WTC11 (cell line): ENCODE data around the gene KCMF1. TPM values are rescaled to one million over a fixed set of nuclear protein-coding genes. Genes with fewer than 3 reads are reported as not detected.

Experiments used
- ATAC-seq: fragments of 200-7000 bp; cut with Tn5 transposase; 2 replicates; pipeline ENCODE4 v1.10.0; 2021; ENCODE audit warnings: mild to moderate bottlenecking, moderate library complexity
- CTCF ChIA-PET: fragments of 300-600 bp; sonication (Branson Sonifier 250); formaldehyde crosslinking; loops from one replicate; lab custom pipeline; 2021; ENCODE audit warnings: antibody characterized with exemption; lab: Charles Lee
- POLR2A ChIA-PET: fragments of 350-600 bp; sonication (Branson Sonifier 250); formaldehyde crosslinking; loops from one replicate; lab custom pipeline; 2021; ENCODE audit warnings: antibody characterized with exemption; lab: Charles Lee
- DNase-seq: peaks from one replicate; pipeline ENCODE4 v3.0.0; 2021; ENCODE audit warnings: low spot score
- H3K27ac Mint-ChIP-seq: 2 replicates; pipeline ENCODE4 v1.8.0; 2021; ENCODE audit warnings: mixed read lengths
- H3K27me3 Mint-ChIP-seq: 2 replicates; pipeline ENCODE4 v1.8.0; 2021; ENCODE audit warnings: low read depth, mild to moderate bottlenecking, moderate library complexity, mixed read lengths
- H3K36me3 Mint-ChIP-seq: 2 replicates; pipeline ENCODE4 v1.8.0; 2021; ENCODE audit warnings: mixed read lengths
- H3K4me1 Mint-ChIP-seq: 2 replicates; pipeline ENCODE4 v1.8.0; 2022; ENCODE audit warnings: mixed read lengths
- H3K4me3 Mint-ChIP-seq: 2 replicates; pipeline ENCODE4 v1.8.0; 2021; ENCODE audit warnings: mild to moderate bottlenecking, moderate library complexity, mixed read lengths
- H3K9me3 Mint-ChIP-seq: 2 replicates; pipeline ENCODE4 v1.8.0; 2021; ENCODE audit warnings: mixed read lengths
- AFF4 ChIP-seq: sonication (generic); formaldehyde crosslinking; IDR thresholded peaks from 2 replicates; pipeline ENCODE4 v1.8.1; 2023; ENCODE audit warnings: mild to moderate bottlenecking, missing genetic modification reagents, borderline replicate concordance
- ESRRA ChIP-seq: sonication (generic); formaldehyde crosslinking; IDR thresholded peaks from 2 replicates; pipeline ENCODE4 v1.8.1; 2022; ENCODE audit warnings: mild to moderate bottlenecking, missing genetic modification reagents, borderline replicate concordance
- GABPB1 ChIP-seq: sonication (generic); formaldehyde crosslinking; IDR thresholded peaks from 2 replicates; pipeline ENCODE4 v1.8.1; 2023; ENCODE audit warnings: mild to moderate bottlenecking, missing genetic modification reagents
- GRHL2 ChIP-seq: fragments of 250-450 bp; sonication (Bioruptor Pico); IDR thresholded peaks from 2 replicates; pipeline ENCODE4 v1.8.0; 2022; ENCODE audit warnings: mild to moderate bottlenecking, moderate library complexity; ENCODE audit not compliant: insufficient replicate concordance, severe bottlenecking
- JUN ChIP-seq: sonication (generic); formaldehyde crosslinking; IDR thresholded peaks from 2 replicates; pipeline ENCODE4 v1.8.0; 2023; ENCODE audit warnings: mild to moderate bottlenecking, missing genetic modification reagents
- NFE2L1 ChIP-seq: sonication (generic); formaldehyde crosslinking; IDR thresholded peaks from 2 replicates; pipeline ENCODE4 v1.8.1; 2023; ENCODE audit warnings: missing genetic modification reagents
- NFYB ChIP-seq: sonication (generic); formaldehyde crosslinking; conservative IDR thresholded peaks from 2 replicates; pipeline ENCODE4 v1.8.0; 2022; ENCODE audit warnings: low read depth, missing genetic modification reagents
- SOX15 ChIP-seq: fragments of 250-450 bp; sonication (Bioruptor Pico); IDR thresholded peaks from 2 replicates; pipeline ENCODE4 v1.9.0; 2021; ENCODE audit warnings: mild to moderate bottlenecking
- STAT6 ChIP-seq: sonication (generic); formaldehyde crosslinking; conservative IDR thresholded peaks from 2 replicates; pipeline ENCODE4 v1.8.1; 2023; ENCODE audit warnings: mild to moderate bottlenecking, low read depth, missing genetic modification reagents, moderate library complexity
- TCF7 ChIP-seq: sonication (generic); formaldehyde crosslinking; IDR thresholded peaks from 2 replicates; pipeline ENCODE4 v1.8.0; 2022; ENCODE audit warnings: mild to moderate bottlenecking, low read depth, missing genetic modification reagents, moderate library complexity
- ZNF121 ChIP-seq: sonication (generic); formaldehyde crosslinking; IDR thresholded peaks from 2 replicates; pipeline ENCODE4 v1.8.0; 2023; ENCODE audit warnings: missing genetic modification reagents
- ZNF138 ChIP-seq: sonication (generic); formaldehyde crosslinking; conservative IDR thresholded peaks from 2 replicates; pipeline ENCODE4 v1.8.1; 2022; ENCODE audit warnings: mild to moderate bottlenecking, moderate library complexity, missing genetic modification reagents
- ZNF232 ChIP-seq: sonication (generic); formaldehyde crosslinking; IDR thresholded peaks from 2 replicates; pipeline ENCODE4 v1.8.0; 2022; ENCODE audit warnings: mild to moderate bottlenecking, missing genetic modification reagents
- ZNF263 ChIP-seq: sonication (generic); formaldehyde crosslinking; IDR thresholded peaks from 2 replicates; pipeline ENCODE4 v1.8.1; 2022; ENCODE audit warnings: low read depth, mild to moderate bottlenecking, moderate library complexity, missing genetic modification reagents
- ZNF416 ChIP-seq: fragments of 250-450 bp; sonication (Bioruptor Pico); IDR thresholded peaks from 2 replicates; pipeline ENCODE4 v1.9.0; 2021; ENCODE audit warnings: mild to moderate bottlenecking, inconsistent platforms
- ZNF423 ChIP-seq: fragments of 250-450 bp; sonication (Bioruptor Pico); IDR thresholded peaks from 2 replicates; pipeline ENCODE4 v2.1.2; 2022; ENCODE audit warnings: mild to moderate bottlenecking, moderate library complexity
- ZNF532 ChIP-seq: fragments of 250-450 bp; sonication (Bioruptor Pico); IDR thresholded peaks from 2 replicates; pipeline ENCODE4 v1.9.0; 2021; ENCODE audit warnings: mild to moderate bottlenecking, borderline replicate concordance
- ZNF671 ChIP-seq: fragments of 250-450 bp; sonication (Bioruptor Pico); IDR thresholded peaks from 2 replicates; pipeline ENCODE4 v1.8.0; 2021; ENCODE audit warnings: mild to moderate bottlenecking
- total RNA-seq: library from RNA; stranded (reverse); gene quantifications from 3 replicates; pipeline ENCODE4 v1.2.3, GENCODE V29; 2021
- TF ChIP-seq, protein P1 (sequence below): sonication (generic); formaldehyde crosslinking; IDR thresholded peaks from 2 replicates; pipeline ENCODE4 v1.8.1; 2023; ENCODE audit warnings: mild to moderate bottlenecking, missing genetic modification reagents, moderate library complexity
- TF ChIP-seq, protein P2 (sequence below): sonication (generic); formaldehyde crosslinking; IDR thresholded peaks from 2 replicates; pipeline ENCODE4 v1.8.1; 2023; ENCODE audit warnings: mild to moderate bottlenecking, missing genetic modification reagents
- TF ChIP-seq, protein P3 (sequence below): sonication (generic); formaldehyde crosslinking; IDR thresholded peaks from 2 replicates; pipeline ENCODE4 v1.8.0; 2022; ENCODE audit warnings: mild to moderate bottlenecking, missing genetic modification reagents

The KCMF1 gene
- total RNA-seq, 1 experiment from 2014 or later, result 117 TPM

GRCh38 chr2:84942964-84943421 lies 28.0 kb upstream of the KCMF1 start:
- Mint-ChIP-seq H3K36me3 (no peaks in the 10 kb centered on the region), H3K27ac (peak overlapping the region; percentile 19; the same call in 1 of the 2 replicates), H3K4me1 (peaks cover 35% of the 10 kb centered on the region), H3K27me3 (no peaks in the 10 kb centered on the region; the same call in 1 of the 2 replicates), H3K9me3 (no peaks in the 10 kb centered on the region), H3K4me3 (no peak overlapping the region)
- ChIA-PET POLR2A (no interaction called here), CTCF (interaction anchor here (1.3 to 6.0 kb wide), 3 partner anchors 16 to 69 kb away, joined by 3 to 43 read pairs (median 4); no protein-coding TSS in a partner anchor)
- no peak for DNase-seq
- ATAC-seq, result no peak
- no peak for TF ChIP-seq NFYB (CRISPR knock-in tag)
- TF ChIP-seq ZNF532 (CRISPR knock-in tag), result no peak
- TF ChIP-seq JUN (CRISPR knock-in tag), result no peak
- no peak for TF ChIP-seq GABPB1 (CRISPR knock-in tag)
- no peak for TF ChIP-seq SOX15 (CRISPR knock-in tag)
- TF ChIP-seq, protein P1, sequence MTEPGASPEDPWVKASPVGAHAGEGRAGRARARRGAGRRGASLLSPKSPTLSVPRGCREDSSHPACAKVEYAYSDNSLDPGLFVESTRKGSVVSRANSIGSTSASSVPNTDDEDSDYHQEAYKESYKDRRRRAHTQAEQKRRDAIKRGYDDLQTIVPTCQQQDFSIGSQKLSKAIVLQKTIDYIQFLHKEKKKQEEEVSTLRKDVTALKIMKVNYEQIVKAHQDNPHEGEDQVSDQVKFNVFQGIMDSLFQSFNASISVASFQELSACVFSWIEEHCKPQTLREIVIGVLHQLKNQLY (CRISPR knock-in tag), result no peak
- no peak for TF ChIP-seq ZNF423
- TF ChIP-seq NFE2L1 (CRISPR knock-in tag), result no peak
- TF ChIP-seq, all 79 proteins: peak for 0

DNA sequence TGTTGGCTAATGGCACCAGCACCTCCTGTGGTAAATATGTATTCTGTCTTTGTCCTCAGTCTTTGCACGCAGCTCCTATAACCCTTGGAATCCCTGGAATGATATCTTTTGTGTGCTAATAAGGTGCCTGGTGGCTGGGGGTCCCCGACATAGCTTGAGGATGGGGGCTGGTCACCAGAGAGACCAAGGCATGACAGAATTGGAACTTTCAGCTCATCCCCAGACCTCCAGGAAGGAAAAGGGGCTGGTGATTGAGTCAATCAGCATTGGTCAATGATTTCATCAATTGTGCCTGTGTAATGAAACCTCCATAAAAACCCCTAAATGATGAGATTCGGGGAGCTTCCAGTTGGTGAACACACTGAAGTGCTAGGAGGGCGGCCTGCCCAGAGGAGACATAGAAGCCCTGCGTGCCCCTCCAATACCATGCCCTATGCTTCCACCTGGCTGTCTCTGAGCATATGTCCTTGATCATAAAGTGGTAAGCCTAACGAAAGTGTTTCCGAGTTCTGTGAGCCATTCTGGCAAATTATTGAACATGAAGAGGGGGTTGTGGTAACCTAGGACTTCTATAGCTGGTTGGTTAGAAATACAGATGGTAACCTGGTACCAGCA lies 26.6 kb upstream of the KCMF1 start:
- no peak overlapping the region for H3K4me3 Mint-ChIP-seq
- no peak for ATAC-seq
- H3K4me1 Mint-ChIP-seq, result peaks cover 31% of the 10 kb centered on the region
- H3K36me3 Mint-ChIP-seq, result no peaks in the 10 kb centered on the region
- H3K9me3 Mint-ChIP-seq, result no peaks in the 10 kb centered on the region
- ChIA-PET POLR2A (interaction anchor here (1.4 kb wide), 1 partner anchor 14 kb away, joined by 4 read pairs; no protein-coding TSS in a partner anchor), CTCF (interaction anchor here (1.3 to 6.0 kb wide), 2 partner anchors 14 to 19 kb away, joined by 3 to 43 read pairs; no protein-coding TSS in a partner anchor)
- H3K27me3 Mint-ChIP-seq, result no peaks in the 10 kb centered on the region; the same call in 1 of the 2 replicates
- DNase-seq, result no peak
- H3K27ac Mint-ChIP-seq, result 0 out of 2 replicates have a peak overlapping the region, but pooled peaks have one; percentile 7
- TF ChIP-seq GABPB1 (CRISPR knock-in tag), result no peak
- no peak for TF ChIP-seq ZNF671 (CRISPR knock-in tag)
- no peak for TF ChIP-seq ZNF232 (CRISPR knock-in tag)
- TF ChIP-seq TCF7, result no peak
- TF ChIP-seq ZNF416 (CRISPR knock-in tag), result no peak
- TF ChIP-seq, protein P2, sequence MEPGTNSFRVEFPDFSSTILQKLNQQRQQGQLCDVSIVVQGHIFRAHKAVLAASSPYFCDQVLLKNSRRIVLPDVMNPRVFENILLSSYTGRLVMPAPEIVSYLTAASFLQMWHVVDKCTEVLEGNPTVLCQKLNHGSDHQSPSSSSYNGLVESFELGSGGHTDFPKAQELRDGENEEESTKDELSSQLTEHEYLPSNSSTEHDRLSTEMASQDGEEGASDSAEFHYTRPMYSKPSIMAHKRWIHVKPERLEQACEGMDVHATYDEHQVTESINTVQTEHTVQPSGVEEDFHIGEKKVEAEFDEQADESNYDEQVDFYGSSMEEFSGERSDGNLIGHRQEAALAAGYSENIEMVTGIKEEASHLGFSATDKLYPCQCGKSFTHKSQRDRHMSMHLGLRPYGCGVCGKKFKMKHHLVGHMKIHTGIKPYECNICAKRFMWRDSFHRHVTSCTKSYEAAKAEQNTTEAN (CRISPR knock-in tag), result no peak
- no peak for TF ChIP-seq GRHL2 (CRISPR knock-in tag)
- no peak for TF ChIP-seq STAT6 (CRISPR knock-in tag)
- no peak for TF ChIP-seq ZNF121 (CRISPR knock-in tag)
- no peak for TF ChIP-seq NFE2L1 (CRISPR knock-in tag)
- TF ChIP-seq, protein P3, sequence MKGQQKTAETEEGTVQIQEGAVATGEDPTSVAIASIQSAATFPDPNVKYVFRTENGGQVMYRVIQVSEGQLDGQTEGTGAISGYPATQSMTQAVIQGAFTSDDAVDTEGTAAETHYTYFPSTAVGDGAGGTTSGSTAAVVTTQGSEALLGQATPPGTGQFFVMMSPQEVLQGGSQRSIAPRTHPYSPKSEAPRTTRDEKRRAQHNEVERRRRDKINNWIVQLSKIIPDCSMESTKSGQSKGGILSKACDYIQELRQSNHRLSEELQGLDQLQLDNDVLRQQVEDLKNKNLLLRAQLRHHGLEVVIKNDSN, result no peak
- no peak for TF ChIP-seq AFF4 (CRISPR knock-in tag)
- no peak for TF ChIP-seq ESRRA (CRISPR knock-in tag)
- TF ChIP-seq SOX15 (CRISPR knock-in tag), result no peak
- no peak for TF ChIP-seq ZNF138 (CRISPR knock-in tag)
- TF ChIP-seq ZNF263 (CRISPR knock-in tag), result no peak
